Stimulated activated CD4-positive, alpha-beta T cell treated with anti-CD3 and anti-CD28 coated beads, Interleukin-4, amount 100 ng/mL, for 1 hour (primary cell): ENCODE measurements around the gene MRTO4.
"Not testable (repeated sequence)": the region's sequence is repeated elsewhere in the genome, so short reads cannot be mapped to it uniquely, and the experiment has no call there.

ENCODE experiments used
- DNase-seq: peaks from one replicate; pipeline ENCODE4 v3.0.0-alpha.2; 2020

MRTO4 gene

GRCh38 chr1:19229229-19229628, 22.4 kb upstream of the MRTO4 start:
- no peak for DNase-seq

GRCh38 chr1:19229828-19230325, 21.7 kb upstream of the MRTO4 start:
- no peak for DNase-seq

GRCh38 chr1:19231736-19232523, 19.7 kb upstream of the MRTO4 start:
- not testable (repeated sequence) for DNase-seq

- no peak for DNase-seq
These were observed 19.1 kb upstream of the MRTO4 start for GRCh38 chr1:19232524-19232846.

- no peak for DNase-seq
These were observed 17.4 kb upstream of the MRTO4 start for GRCh38 chr1:19234224-19234623.

GRCh38 chr1:19239876-19240275, 11.7 kb upstream of the MRTO4 start:
- DNase-seq, result no peak

- DNase-seq, result peak; percentile 74
These were observed 10.7 kb upstream of the MRTO4 start for GRCh38 chr1:19240673-19241538.

GRCh38 chr1:19250629-19251304, 838 bp upstream of the MRTO4 start:
- DNase-seq, result no peak

- DNase-seq, result no peak
These were observed 2.8 kb downstream of the MRTO4 start for GRCh38 chr1:19254416-19254815.

- DNase-seq, result no peak
These were observed 3.7 kb downstream of the MRTO4 start for GRCh38 chr1:19255288-19255687.

GRCh38 chr1:19256301-19256700, 4.7 kb downstream of the MRTO4 start:
- DNase-seq, result not testable (repeated sequence)

- no peak for DNase-seq
These were observed 5.7 kb downstream of the MRTO4 start for GRCh38 chr1:19257178-19257914.

- no peak for DNase-seq
These were observed 6.7 kb downstream of the MRTO4 start for GRCh38 chr1:19258353-19258752.

GRCh38 chr1:19260211-19261138, 8.9 kb downstream of the MRTO4 start:
- DNase-seq, result no peak

- no peak for DNase-seq
These were observed 10.4 kb downstream of the MRTO4 start for GRCh38 chr1:19262047-19262446.

GRCh38 chr1:19262744-19263143, 11.1 kb downstream of the MRTO4 start:
- DNase-seq, result no peak

GRCh38 chr1:19268445-19268844, 16.8 kb downstream of the MRTO4 start:
- DNase-seq, result no peak

GRCh38 chr1:19269427-19270342, 18.1 kb downstream of the MRTO4 start:
- not testable (repeated sequence) for DNase-seq

- DNase-seq, result not testable (repeated sequence)
These were observed 18.7 kb downstream of the MRTO4 start for GRCh38 chr1:19270343-19270730.

GRCh38 chr1:19272064-19272463, 20.5 kb downstream of the MRTO4 start:
- DNase-seq, result no peak
